HG02571 (cell line): ENCODE results near the gene TAL2.
A peak's percentile ranks its signal among the peaks of the same experiment; 100 is the strongest.
"Not testable (repeated sequence)": the region's sequence is repeated elsewhere in the genome, so short reads cannot be mapped to it uniquely, and the experiment has no call there.

ENCODE experiments used
- ATAC-seq: cut with Tn5 transposase; IDR thresholded peaks from one replicate; pipeline ENCODE4 v1.9.1; 2021; ENCODE audit warnings: mild to moderate bottlenecking, moderate library complexity; ENCODE audit not compliant: unreplicated experiment

Gene TAL2

DNA sequence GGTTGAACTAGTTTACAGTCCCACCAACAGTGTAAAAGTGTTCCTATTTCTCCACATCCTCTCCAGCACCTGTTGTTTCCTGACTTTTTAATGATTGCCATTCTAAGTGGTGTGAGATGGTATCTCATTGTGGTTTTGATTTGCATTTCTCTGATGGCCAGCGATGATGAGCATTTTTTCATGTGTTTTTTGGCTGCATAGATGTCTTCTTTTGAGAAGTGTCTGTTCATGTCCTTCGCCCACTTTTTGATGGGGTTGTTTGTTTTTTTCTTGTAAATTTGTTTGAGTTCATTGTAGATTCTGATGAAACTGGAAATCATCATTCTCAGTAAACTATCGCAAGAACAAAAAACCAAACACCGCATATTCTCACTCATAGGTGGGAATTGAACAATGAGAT, 41.4 kb downstream of the TAL2 start:
- ATAC-seq = not testable (repeated sequence)

DNA sequence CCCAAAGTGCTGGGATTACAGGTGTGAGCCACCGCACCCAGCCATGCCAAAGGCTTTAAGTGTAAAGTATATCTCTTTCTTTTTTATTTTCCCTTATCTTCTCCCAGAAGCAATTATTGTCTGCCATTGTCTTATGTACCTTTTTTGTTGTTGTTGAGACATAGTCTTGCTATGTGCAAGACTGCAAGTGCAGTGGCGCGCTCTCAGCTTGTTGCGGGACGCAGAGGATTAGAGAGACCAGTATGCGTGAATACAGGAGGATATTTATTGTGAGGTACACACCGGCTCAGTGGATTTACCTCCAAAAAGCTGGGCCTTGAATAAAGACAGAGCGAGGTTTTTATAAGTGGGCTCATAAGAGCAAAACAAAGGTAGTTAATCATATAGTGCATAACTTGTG, 43.9 kb downstream of the TAL2 start:
- ATAC-seq = no peak

DNA sequence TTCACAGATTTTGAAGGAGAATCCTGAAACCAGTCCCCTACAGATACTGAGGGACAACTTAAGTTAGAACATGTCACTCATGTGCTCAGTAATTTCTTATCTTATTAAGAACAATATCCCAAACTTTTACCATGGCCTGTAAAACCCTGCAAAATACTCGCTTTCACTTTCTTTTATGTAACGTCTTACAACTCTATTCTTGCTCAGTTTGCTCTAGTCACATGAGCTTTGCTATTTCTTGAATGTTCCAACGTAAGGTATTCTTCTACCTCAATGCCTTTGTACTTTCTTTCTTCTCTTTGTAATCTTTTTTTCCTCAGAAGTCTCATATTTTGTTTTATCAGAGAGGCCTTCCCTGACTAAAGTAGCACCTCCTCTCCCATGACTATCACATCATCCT, 46.1 kb downstream of the TAL2 start:
- ATAC-seq = peak; percentile 58

DNA sequence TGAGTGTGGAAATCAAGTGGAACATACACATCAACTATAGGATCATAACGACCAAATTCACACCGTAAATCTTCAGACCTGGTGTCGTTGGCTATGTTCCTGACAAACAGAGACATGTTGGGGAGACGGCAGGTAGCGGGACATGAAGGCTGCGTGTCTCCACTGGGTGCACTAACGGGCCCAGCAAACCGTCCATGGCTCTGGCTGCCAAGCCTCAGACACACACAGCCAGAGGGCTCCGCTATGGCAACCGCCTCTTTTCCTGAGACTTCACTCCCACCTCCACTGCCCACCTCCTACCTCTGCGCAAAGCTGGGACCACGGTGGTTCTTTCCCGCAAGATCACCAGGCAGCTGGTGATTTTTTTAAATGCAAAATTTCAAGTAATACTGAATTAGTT, 48.4 kb downstream of the TAL2 start:
- ATAC-seq = no peak

DNA sequence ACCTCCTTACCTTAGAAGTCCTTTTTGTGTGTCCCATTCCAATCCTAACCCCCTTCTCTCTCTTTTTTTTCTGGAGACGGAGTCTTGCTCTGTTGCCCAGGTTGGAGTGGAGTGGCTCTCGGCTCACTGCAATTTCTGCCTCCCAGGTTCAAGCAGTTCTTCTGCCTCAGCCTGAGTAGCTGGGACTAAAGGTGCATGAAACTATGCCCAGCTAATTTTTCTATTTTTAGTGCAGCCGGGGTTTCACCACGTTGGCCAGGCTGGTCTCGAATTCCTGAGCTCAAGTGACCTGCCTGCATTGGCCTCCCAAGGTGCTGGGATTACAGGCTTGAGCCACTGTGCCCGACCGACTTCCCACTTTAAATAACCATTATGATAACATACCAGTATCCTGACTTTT, 49.6 kb downstream of the TAL2 start:
- ATAC-seq = no peak

DNA sequence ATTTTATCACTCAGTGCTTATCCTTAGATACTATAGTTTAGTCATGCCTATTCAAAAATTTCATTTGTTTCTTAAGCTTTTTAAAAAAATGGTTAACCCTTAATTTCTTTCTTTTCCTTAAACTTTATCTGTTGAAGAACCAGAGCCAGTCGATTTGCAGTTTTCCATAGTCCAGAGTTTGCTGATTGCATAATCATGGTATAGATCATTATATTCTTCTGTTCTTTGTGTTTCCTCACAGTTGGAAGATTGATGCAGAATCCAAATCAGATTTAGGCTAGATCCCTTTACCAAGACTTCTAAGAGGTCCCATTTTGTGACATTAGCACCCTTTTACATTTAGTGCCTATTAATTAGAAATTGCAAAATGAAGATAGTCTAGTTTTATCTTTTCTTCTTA, 50.0 kb downstream of the TAL2 start:
- no peak for ATAC-seq
